ENCODE results near the gene EIF2B4.
"Not testable (repeated sequence)": the region's sequence is repeated elsewhere in the genome, so short reads cannot be mapped to it uniquely, and the experiment has no call there.

EIF2B4 gene

GRCh38 chr2:27353762-27354596 lies 16.2 kb downstream of the EIF2B4 start:
- TF ChIP-seq CTCF (IDR thresholded peaks at IDR 0.05; ENCODE audit: extremely low read depth, missing control alignments), result no peak
- no peak for DNase-seq (ENCODE audit: low spot score)

- DNase-seq (ENCODE audit: low spot score), result not testable (repeated sequence)
These were observed 16.8 kb downstream of the EIF2B4 start for GRCh38 chr2:27353386-27353761.

- DNase-seq (ENCODE audit: low spot score), result no peak
- TF ChIP-seq CTCF (IDR thresholded peaks at IDR 0.05; ENCODE audit: extremely low read depth, missing control alignments), result no peak
These were observed 18.1 kb downstream of the EIF2B4 start for GRCh38 chr2:27351802-27352598.

GRCh38 chr2:27350106-27350693 lies 19.9 kb downstream of the EIF2B4 start:
- DNase-seq (ENCODE audit: low spot score), result no peak
- no peak for TF ChIP-seq CTCF (IDR thresholded peaks at IDR 0.05; ENCODE audit: extremely low read depth, missing control alignments)

- no peak for DNase-seq (ENCODE audit: low spot score)
- TF ChIP-seq CTCF (IDR thresholded peaks at IDR 0.05; ENCODE audit: extremely low read depth, missing control alignments), result no peak
These were observed 22.5 kb downstream of the EIF2B4 start for GRCh38 chr2:27347641-27348040.

GRCh38 chr2:27336173-27336572 lies 34.0 kb downstream of the EIF2B4 start:
- TF ChIP-seq CTCF (IDR thresholded peaks at IDR 0.05; ENCODE audit: extremely low read depth, missing control alignments), result no peak
- DNase-seq (ENCODE audit: low spot score), result no peak

GRCh38 chr2:27335311-27335710 lies 34.8 kb downstream of the EIF2B4 start:
- DNase-seq (ENCODE audit: low spot score), result no peak
- TF ChIP-seq CTCF (IDR thresholded peaks at IDR 0.05; ENCODE audit: extremely low read depth, missing control alignments), result no peak
